Glomerular endothelial cell (primary cell): ENCODE data around the gene GABRG3. TPM values are rescaled to one million over a fixed set of nuclear protein-coding genes. Genes with fewer than 3 reads are reported as not detected.

Experiments
- total RNA-seq: library from RNA; depleted of rRNA; stranded (reverse); fragments of >200 nt; gene quantifications from 2 replicates; pipeline ENCODE4 v1.2.3, GENCODE V29; 2015

The GABRG3 gene
- total RNA-seq, 1 donor from 2014 or later: not detected

Other genes with a start within 250 kb of the GABRG3 start
- 0.05 TPM in 1 of 2 replicates, not detected in the other for gene GABRB3, start 198.1 kb upstream of the GABRG3 start, total RNA-seq
- not detected in 2 replicates for gene GABRA5, start 104.1 kb upstream of the GABRG3 start, total RNA-seq